Transverse colon (tissue), 4 donors: ENCODE data around the gene EMC10. TPM values are rescaled to one million over a fixed set of nuclear protein-coding genes. Genes with fewer than 3 reads are reported as not detected.

Experiments used
- DNase-seq: peaks from one replicate; pipeline ENCODE4 v3.0.0-alpha.2; 2019
- H3K27ac ChIP-seq, 4 donors: fragments of 200-600 bp; sonication (generic); 2 replicates each; pipeline ENCODE4 v1.5.1; 2016 to 2018; ENCODE audit warnings: inconsistent platforms in 4 of 4
- H3K27me3 ChIP-seq: fragments of 200-600 bp; sonication (generic); 2 replicates; pipeline ENCODE4 v1.5.1; 2017; ENCODE audit warnings: inconsistent platforms
- H3K36me3 ChIP-seq, 4 donors: fragments of 200-600 bp; sonication (generic); 2 replicates each; pipeline ENCODE4 v1.5.1; 2017 to 2019; ENCODE audit warnings: inconsistent platforms in 4 of 4
- H3K4me1 ChIP-seq, 4 donors: fragments of 200-600 bp; sonication (generic); 2 replicates each; pipeline ENCODE4 v1.5.1; 2017 to 2020; ENCODE audit warnings: inconsistent platforms in 4 of 4
- H3K4me3 ChIP-seq, 4 donors: fragments of 200-600 bp; sonication (generic); 1 replicate in 1 of 4; 2 replicates in 3 of 4; pipeline versions ENCODE4 v1.5.1 to v1.6.1; 2017 to 2019; ENCODE audit warnings: inconsistent platforms in 4 of 4
- H3K9me3 ChIP-seq, 2 donors: fragments of 200-600 bp; sonication (generic); 2 replicates each; pipeline ENCODE4 v1.5.1; 2017 to 2019; ENCODE audit warnings: inconsistent platforms in 2 of 2
- CTCF ChIP-seq, 5 experiments: fragments of 200-600 bp in 3 of 5; fragments of 450-650 bp in 2 of 5; sonication (generic) in 3 of 5; IDR thresholded peaks; 1 replicate in 2 of 5; 2 replicates in 3 of 5; pipeline ENCODE4 v1.5.1; 2016 to 2017; ENCODE audit warnings: antibody characterized with exemption in 5 of 5, inconsistent platforms in 3 of 5, mild to moderate bottlenecking in 2 of 5, moderate library complexity in 1 of 5
- EP300 ChIP-seq: sonication (generic); formaldehyde crosslinking; IDR thresholded peaks from one replicate; pipeline ENCODE4 v1.6.1; 2017; ENCODE audit warnings: antibody characterized with exemption, low read depth
- POLR2A ChIP-seq: fragments of 450-650 bp; IDR thresholded peaks from one replicate; pipeline ENCODE4 v1.6.1; 2016; ENCODE audit warnings: antibody characterized with exemption, mild to moderate bottlenecking, moderate library complexity
- POLR2AphosphoS5 ChIP-seq, 3 donors: sonication (generic); formaldehyde crosslinking; IDR thresholded peaks; one replicate each; pipeline ENCODE4 v1.6.1; 2016; ENCODE audit warnings: antibody characterized with exemption in 3 of 3
- WGBS, 2 donors: methylation state at CpG; one replicate each; pipeline ENCODE4 v1.1.5; 2018; ENCODE audit warnings: low coverage in 1 of 2; 5-methylcytosine and 5-hydroxymethylcytosine counted together
- in situ Hi-C, 4 donors: fragments of 200-750 bp; cut with MboI; loops; one replicate each; pipeline versions ENCODE4 v1.15.0 to v1.15.1; 2017; ENCODE audit warnings: low sequenced_read_pairs in 3 of 4, low pct_ligation_motif_present in 1 of 4, low pct_unique_long_range_greater_than_20kb in 1 of 4
- intact Hi-C: fragments of 100-400 bp; cut with DNase I; formaldehyde crosslinking; loops from one replicate; pipeline ENCODE4 v1.15.1; 2023; ENCODE audit warnings: low total_unique reads
- total RNA-seq, 4 donors: library from RNA; depleted of rRNA; stranded (reverse); fragments of >200 nt; gene quantifications; one replicate each; pipeline ENCODE4 v1.1.0, GENCODE V29; 2016

The EMC10 gene
- total RNA-seq, 4 donors from 2014 or later, result 50.5 to 117 (median 78.7) TPM

- Histone ChIP-seq H3K36me3 (no peaks in the 10 kb centered on the region), H3K4me1 (no peaks in the 10 kb centered on the region), H3K27ac (no peak overlapping the region), H3K9me3 (no peaks in the 10 kb centered on the region), H3K27me3 (peaks cover 25% of the 10 kb centered on the region), H3K4me3 (no peak overlapping the region)
- intact Hi-C loops, result loop anchor here (1.0 kb wide), 1 partner anchor 29 kb away; no protein-coding TSS in a partner anchor
- 48% methylated on average over 1 of the region's 1 CpG; no CpG with 5 or more reads in 1 of the 2 donors for WGBS, 2 donors
- DNase-seq, result no peak
- no peak for TF ChIP-seq POLR2A
- in situ Hi-C loops, result loop anchor here (5.0 to 25.0 kb wide), 3 partner anchors 87 to 97 kb away; partner anchors contain the start of gene NAPSA (in 3 of the 4)
These were observed 16.7 kb upstream of the EMC10 start for GRCh38 chr19:50459638-50460037.

- H3K4me3 ChIP-seq, result no peak overlapping the region
- H3K27ac ChIP-seq, result no peak overlapping the region
- peaks cover 25% of the 10 kb centered on the region for H3K27me3 ChIP-seq
- no peaks in the 10 kb centered on the region for H3K36me3 ChIP-seq
- no peak for DNase-seq
- WGBS, 2 donors, result 23% methylated on average over 13 of the region's 13 CpGs; no CpG with 5 or more reads in 1 of the 2 donors
- intact Hi-C loops (loop anchor here (1.0 kb wide), 1 partner anchor 28 kb away; no protein-coding TSS in a partner anchor), in situ Hi-C loops (loop anchor here in 3 of 4 donors (10.0 to 25.0 kb wide), 2 partner anchors 95 to 98 kb away; partner anchors contain the start of gene NAPSA (in 3 of the 3))
- H3K9me3 ChIP-seq, result no peaks in the 10 kb centered on the region
- no peaks in the 10 kb centered on the region for H3K4me1 ChIP-seq
- TF ChIP-seq POLR2A (no peak), EP300 (no peak), CTCF (IDR thresholded peaks at IDR 0.05) (no peak), POLR2AphosphoS5 (IDR thresholded peaks at IDR 0.05) (no peak)
These were observed 16.0 kb upstream of the EMC10 start for GRCh38 chr19:50460161-50460765.

GRCh38 chr19:50461066-50461875, 15.0 kb upstream of the EMC10 start:
- WGBS, 2 donors, result 5 to 25% methylated on average over 11 to 28 of the region's 28 CpGs
- H3K27ac ChIP-seq, result no peak overlapping the region
- intact Hi-C loops (loop anchor here (1.0 kb wide), 1 partner anchor 93 kb away; no protein-coding TSS in a partner anchor), in situ Hi-C loops (loop anchor here in 3 of 4 donors (10.0 to 25.0 kb wide), 2 partner anchors 96 to 99 kb away; partner anchors contain the start of gene NAPSA (in 3 of the 3))
- H3K36me3 ChIP-seq, result no peaks in the 10 kb centered on the region
- H3K27me3 ChIP-seq, result peaks cover 25% of the 10 kb centered on the region
- DNase-seq, result peak; percentile 73
- no peaks in the 10 kb centered on the region for H3K9me3 ChIP-seq
- H3K4me1 ChIP-seq, result peaks cover 0 to under 1% (median 0%) of the 10 kb centered on the region in 4 donors
- TF ChIP-seq EP300 (no peak), CTCF (IDR thresholded peaks at IDR 0.05) (peak; percentile 77 to 92 (median 87))
- no peak overlapping the region for H3K4me3 ChIP-seq

- Histone ChIP-seq H3K9me3 (no peaks in the 10 kb centered on the region), H3K4me3 (no peak overlapping the region), H3K27ac (no peak overlapping the region), H3K36me3 (no peaks in the 10 kb centered on the region), H3K4me1 (peaks cover 0 to 8% (median 6%) of the 10 kb centered on the region in 4 donors), H3K27me3 (peaks cover 16% of the 10 kb centered on the region)
- TF ChIP-seq POLR2A, result no peak
- no peak for TF ChIP-seq EP300
- TF ChIP-seq CTCF (IDR thresholded peaks at IDR 0.05), result no peak
- TF ChIP-seq POLR2AphosphoS5 (IDR thresholded peaks at IDR 0.05), result no peak
- intact Hi-C loops, result no loop called here
- WGBS, 2 donors, result 56 to 72% methylated on average over 5 to 7 of the region's 7 CpGs
- in situ Hi-C loops, result loop anchor here in 3 of 4 donors (10.0 to 25.0 kb wide), 2 partner anchors 98 to 101 kb away; partner anchors contain the start of gene NAPSA (in 3 of the 3)
- no peak for DNase-seq
These were observed 13.3 kb upstream of the EMC10 start for GRCh38 chr19:50462970-50463369.
